Central memory CD8-positive, alpha-beta T cell (primary cell): ENCODE data around the gene C3.

Experiments used
- ATAC-seq: fragments of 150-1000 bp; cut with Tn5 transposase; replicated peaks from 2 replicates; pipeline ENCODE4 v1.10.0; 2022; ENCODE audit warnings: mild to moderate bottlenecking, moderate FRiP score, moderate number of reproducible peaks; ENCODE audit not compliant: poor library complexity, severe bottlenecking; ENCODE audit errors: extremely low read depth
- DNase-seq, 2 donors: peaks; one replicate each; pipeline ENCODE4 v3.0.0; 2021; ENCODE audit warnings: low spot score in 2 of 2
- H3K27ac Mint-ChIP-seq: one replicate; pipeline ENCODE4 v1.8.0; 2022; ENCODE audit warnings: low read depth, mild to moderate bottlenecking, moderate library complexity, mixed read lengths
- H3K27me3 Mint-ChIP-seq: one replicate; pipeline ENCODE4 v1.8.0; 2022; ENCODE audit warnings: mixed read lengths
- H3K36me3 Mint-ChIP-seq: one replicate; pipeline ENCODE4 v1.8.0; 2022; ENCODE audit warnings: mild to moderate bottlenecking, moderate library complexity, mixed read lengths; ENCODE audit not compliant: insufficient read depth
- H3K4me1 Mint-ChIP-seq: one replicate; pipeline ENCODE4 v1.8.0; 2022; ENCODE audit warnings: mixed read lengths
- H3K4me3 Mint-ChIP-seq: one replicate; pipeline ENCODE4 v1.8.0; 2022; ENCODE audit warnings: mild to moderate bottlenecking, moderate library complexity, mixed read lengths
- H3K9me3 Mint-ChIP-seq: one replicate; pipeline ENCODE4 v1.8.0; 2022; ENCODE audit warnings: mixed read lengths

The C3 gene

GRCh38 chr19:6733338-6734095, 13.1 kb upstream of the C3 start:
- peaks cover 21% of the 10 kb centered on the region for H3K36me3 Mint-ChIP-seq
- H3K27me3 Mint-ChIP-seq = no peaks in the 10 kb centered on the region
- no peak overlapping the region for H3K27ac Mint-ChIP-seq
- H3K4me1 Mint-ChIP-seq = peaks cover 28% of the 10 kb centered on the region
- H3K4me3 Mint-ChIP-seq = no peak overlapping the region
- H3K9me3 Mint-ChIP-seq = no peaks in the 10 kb centered on the region
- no peak for DNase-seq
- no peak for ATAC-seq

GRCh38 chr19:6732803-6733337, 12.4 kb upstream of the C3 start:
- ATAC-seq (no peak), DNase-seq (no peak)
- H3K27me3 Mint-ChIP-seq = no peaks in the 10 kb centered on the region
- H3K9me3 Mint-ChIP-seq = no peaks in the 10 kb centered on the region
- peaks cover 21% of the 10 kb centered on the region for H3K4me1 Mint-ChIP-seq
- no peak overlapping the region for H3K4me3 Mint-ChIP-seq
- H3K27ac Mint-ChIP-seq = no peak overlapping the region
- H3K36me3 Mint-ChIP-seq = peaks cover 20% of the 10 kb centered on the region

DNA sequence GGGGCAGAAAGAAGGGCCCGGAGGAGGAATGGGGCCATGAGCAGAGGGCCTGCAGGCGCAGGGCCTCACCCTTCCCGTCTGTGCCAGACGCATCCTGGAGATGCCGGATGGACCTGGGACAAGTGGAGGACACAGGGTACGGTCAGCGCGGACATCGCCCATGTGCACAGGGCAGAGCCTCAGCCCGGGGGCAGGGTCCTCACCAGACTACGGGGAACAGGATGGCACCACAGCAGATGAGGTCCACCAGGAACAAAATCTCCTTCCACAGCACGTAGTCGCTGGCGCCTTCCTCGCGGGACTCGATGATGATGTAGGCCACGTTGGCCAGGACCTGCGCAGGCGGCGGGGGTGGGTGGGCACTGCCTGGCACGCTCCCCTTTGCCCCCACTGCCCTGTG, 11.4 kb upstream of the C3 start:
- ATAC-seq (no peak), DNase-seq (no peak)
- Mint-ChIP-seq H3K27me3 (no peaks in the 10 kb centered on the region), H3K9me3 (no peaks in the 10 kb centered on the region), H3K36me3 (peaks cover 16% of the 10 kb centered on the region), H3K4me1 (peaks cover 20% of the 10 kb centered on the region), H3K27ac (no peak overlapping the region), H3K4me3 (no peak overlapping the region)

DNA sequence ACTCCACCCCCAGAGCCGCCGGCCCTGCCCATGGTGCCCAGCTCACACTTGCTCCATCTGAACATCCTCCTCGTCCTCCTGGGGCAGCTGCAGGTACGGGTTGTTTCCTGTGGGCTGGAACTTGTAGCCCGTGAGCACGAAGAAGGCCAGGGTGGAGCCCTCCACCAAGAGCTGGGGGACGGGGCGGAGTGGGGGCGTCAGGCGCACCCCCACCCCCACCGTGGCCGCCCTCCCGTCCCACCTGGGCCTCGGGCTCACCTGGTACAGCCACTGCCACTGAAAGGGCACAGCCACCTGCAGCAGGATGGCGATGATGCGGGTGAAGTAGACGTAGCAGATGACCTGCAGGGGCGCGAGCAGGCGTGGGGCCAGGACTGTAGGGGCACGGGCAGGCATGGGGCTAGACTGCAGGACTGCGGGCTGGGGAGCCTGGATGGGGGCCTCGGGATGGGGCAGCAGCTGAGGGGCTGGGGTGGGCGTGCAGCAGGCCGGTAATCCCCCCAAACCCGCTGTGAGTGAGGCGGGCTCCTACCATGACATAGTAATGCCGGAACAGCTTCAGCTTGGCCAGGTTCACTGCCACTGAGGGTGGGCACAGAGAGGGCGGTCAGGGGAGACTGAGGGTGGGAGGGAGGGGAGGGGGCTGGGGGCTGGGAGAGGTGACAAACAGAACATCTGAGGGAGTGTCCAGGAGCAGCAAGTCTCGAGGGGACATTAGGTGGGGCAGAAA, 10.7 kb upstream of the C3 start:
- DNase-seq (no peak), ATAC-seq (no peak)
- Mint-ChIP-seq H3K9me3 (no peaks in the 10 kb centered on the region), H3K27ac (no peak overlapping the region), H3K4me1 (peaks cover 12% of the 10 kb centered on the region), H3K4me3 (no peak overlapping the region), H3K27me3 (no peaks in the 10 kb centered on the region), H3K36me3 (peaks cover 12% of the 10 kb centered on the region)

GRCh38 chr19:6730153-6730804, 9.8 kb upstream of the C3 start:
- no peak overlapping the region for H3K4me3 Mint-ChIP-seq

DNA sequence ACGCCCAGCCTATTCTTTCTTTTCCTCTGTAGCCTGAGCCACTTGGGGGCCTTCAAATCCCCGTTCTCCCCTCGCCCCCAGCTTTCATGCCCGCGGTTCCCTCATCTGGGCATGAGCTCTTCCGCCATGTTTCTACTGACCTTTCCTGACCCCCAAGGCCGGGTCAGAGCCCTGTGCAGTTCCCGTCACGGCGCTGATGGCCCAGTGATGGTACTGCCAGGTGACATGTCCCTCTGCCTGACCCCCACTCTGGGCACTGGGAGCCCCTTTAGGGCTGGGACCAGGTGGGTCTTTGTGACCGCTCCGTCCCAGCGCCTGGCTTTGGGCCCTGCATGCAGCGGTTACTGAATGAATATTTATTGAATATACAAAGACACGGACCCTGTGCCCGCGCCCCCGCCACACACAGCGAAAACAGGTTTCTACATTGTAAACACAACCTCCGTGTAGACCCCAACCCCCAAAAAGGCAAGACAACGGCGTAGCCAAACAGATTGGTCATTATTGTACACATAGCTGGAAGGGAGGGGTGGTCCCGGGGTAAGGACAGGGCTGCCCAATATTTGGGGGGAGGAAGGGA, 9.2 kb upstream of the C3 start:
- no peak overlapping the region for H3K27ac Mint-ChIP-seq
- no peaks in the 10 kb centered on the region for H3K27me3 Mint-ChIP-seq

More at GRCh38 chr19:6730153-6730804, 9.8 kb upstream of the C3 start:
- H3K9me3 Mint-ChIP-seq = no peaks in the 10 kb centered on the region
- DNase-seq (no peak), ATAC-seq (no peak)
- H3K27me3 Mint-ChIP-seq = no peaks in the 10 kb centered on the region
- H3K4me1 Mint-ChIP-seq = peaks cover 13% of the 10 kb centered on the region
- peaks cover 10% of the 10 kb centered on the region for H3K36me3 Mint-ChIP-seq
- no peak overlapping the region for H3K27ac Mint-ChIP-seq

DNA sequence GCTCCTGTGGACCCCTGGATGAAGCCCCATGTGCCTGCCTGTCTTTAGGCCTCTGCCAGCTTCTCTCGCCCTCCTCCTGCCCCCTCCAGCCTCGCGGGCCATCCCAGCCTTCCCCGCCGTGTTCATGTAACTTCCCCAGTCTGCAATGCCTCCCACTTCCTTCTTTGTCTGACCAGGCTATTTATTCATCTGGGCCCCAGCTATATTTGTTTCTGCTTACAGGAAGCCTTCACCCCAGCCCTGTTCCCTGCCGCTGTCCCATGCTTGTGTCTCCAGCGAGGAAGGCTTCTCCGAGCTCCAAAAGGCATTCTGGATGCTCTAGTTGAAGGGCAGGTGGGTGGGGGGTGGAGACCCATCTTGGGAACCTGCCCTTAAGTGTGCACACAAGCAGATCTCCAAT, 7.9 kb upstream of the C3 start:
- H3K9me3 Mint-ChIP-seq = no peaks in the 10 kb centered on the region
- no peak overlapping the region for H3K27ac Mint-ChIP-seq
- H3K36me3 Mint-ChIP-seq = peaks cover 4% of the 10 kb centered on the region
- no peak overlapping the region for H3K4me3 Mint-ChIP-seq
- H3K27me3 Mint-ChIP-seq = no peaks in the 10 kb centered on the region
- DNase-seq = no peak
- peaks cover 26% of the 10 kb centered on the region for H3K4me1 Mint-ChIP-seq
- ATAC-seq = no peak

More for the DNA sequence above, 9.2 kb upstream of the C3 start:
- no peak for ATAC-seq
- no peaks in the 10 kb centered on the region for H3K9me3 Mint-ChIP-seq
- H3K4me1 Mint-ChIP-seq = peaks cover 19% of the 10 kb centered on the region
- H3K4me3 Mint-ChIP-seq = no peak overlapping the region
- peaks cover 10% of the 10 kb centered on the region for H3K36me3 Mint-ChIP-seq
- no peak for DNase-seq

GRCh38 chr19:6725513-6726231, 5.2 kb upstream of the C3 start:
- DNase-seq = no peak
- Mint-ChIP-seq H3K27ac (peak overlapping the region; percentile 53), H3K9me3 (no peaks in the 10 kb centered on the region), H3K4me1 (peaks cover 18% of the 10 kb centered on the region), H3K4me3 (no peak overlapping the region), H3K36me3 (no peaks in the 10 kb centered on the region), H3K27me3 (no peaks in the 10 kb centered on the region)
- ATAC-seq = no peak

- H3K36me3 Mint-ChIP-seq = no peaks in the 10 kb centered on the region
- H3K27ac Mint-ChIP-seq = no peak overlapping the region
- H3K4me1 Mint-ChIP-seq = peaks cover 22% of the 10 kb centered on the region
- H3K4me3 Mint-ChIP-seq = no peak overlapping the region
- no peaks in the 10 kb centered on the region for H3K27me3 Mint-ChIP-seq
- no peak for DNase-seq
- ATAC-seq = no peak
- no peaks in the 10 kb centered on the region for H3K9me3 Mint-ChIP-seq
Observed at GRCh38 chr19:6724631-6725492, 4.4 kb upstream of the C3 start.

GRCh38 chr19:6723738-6724137, 3.3 kb upstream of the C3 start:
- H3K27me3 Mint-ChIP-seq = no peaks in the 10 kb centered on the region
- ATAC-seq (no peak), DNase-seq (no peak)
- H3K36me3 Mint-ChIP-seq = no peaks in the 10 kb centered on the region
- H3K27ac Mint-ChIP-seq = no peak overlapping the region
- no peak overlapping the region for H3K4me3 Mint-ChIP-seq
- H3K4me1 Mint-ChIP-seq = peaks cover 28% of the 10 kb centered on the region
- no peaks in the 10 kb centered on the region for H3K9me3 Mint-ChIP-seq

- Mint-ChIP-seq H3K27ac (peak overlapping the region; percentile 41), H3K27me3 (no peaks in the 10 kb centered on the region), H3K36me3 (no peaks in the 10 kb centered on the region), H3K9me3 (no peaks in the 10 kb centered on the region), H3K4me1 (peaks cover 28% of the 10 kb centered on the region), H3K4me3 (no peak overlapping the region)
- ATAC-seq (no peak), DNase-seq (no peak)
Observed at GRCh38 chr19:6723108-6723618, 2.7 kb upstream of the C3 start.
